Stimulated activated CD8-positive, alpha-beta memory T cell treated with anti-CD3 and anti-CD28 coated beads, Interleukin-7, amount 100 ng/mL, for 24 hours (primary cell): ENCODE results near the gene STOX2.

ENCODE experiments used
- DNase-seq: peaks from one replicate; pipeline ENCODE4 v3.0.0-alpha.2; 2020; ENCODE audit warnings: low read depth

The STOX2 gene

GRCh38 chr4:183897193-183897592 is 7.9 kb upstream of the STOX2 start:
- DNase-seq = no peak

DNA sequence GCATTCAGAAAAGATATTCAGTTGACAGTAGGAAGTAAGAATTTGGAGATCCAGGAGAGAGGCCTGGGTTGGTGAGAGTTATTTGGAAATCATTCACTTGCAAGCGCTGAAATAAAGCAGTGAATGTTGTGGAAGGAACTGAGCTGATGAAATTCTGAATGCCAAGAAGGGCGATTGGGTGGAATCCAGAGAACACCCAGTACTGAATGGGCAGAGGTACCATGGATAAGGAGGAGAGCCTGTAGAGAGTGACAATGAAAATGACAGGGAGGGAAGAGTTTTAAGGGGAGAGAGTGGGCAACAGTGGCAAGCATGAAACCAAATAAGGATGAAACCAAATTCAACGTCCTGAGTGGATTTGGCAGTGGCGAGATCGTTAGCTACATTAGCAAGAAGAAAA is 6.7 kb upstream of the STOX2 start:
- no peak for DNase-seq

- DNase-seq = no peak
These were observed 1.9 kb upstream of the STOX2 start for GRCh38 chr4:183903021-183903760.

DNA sequence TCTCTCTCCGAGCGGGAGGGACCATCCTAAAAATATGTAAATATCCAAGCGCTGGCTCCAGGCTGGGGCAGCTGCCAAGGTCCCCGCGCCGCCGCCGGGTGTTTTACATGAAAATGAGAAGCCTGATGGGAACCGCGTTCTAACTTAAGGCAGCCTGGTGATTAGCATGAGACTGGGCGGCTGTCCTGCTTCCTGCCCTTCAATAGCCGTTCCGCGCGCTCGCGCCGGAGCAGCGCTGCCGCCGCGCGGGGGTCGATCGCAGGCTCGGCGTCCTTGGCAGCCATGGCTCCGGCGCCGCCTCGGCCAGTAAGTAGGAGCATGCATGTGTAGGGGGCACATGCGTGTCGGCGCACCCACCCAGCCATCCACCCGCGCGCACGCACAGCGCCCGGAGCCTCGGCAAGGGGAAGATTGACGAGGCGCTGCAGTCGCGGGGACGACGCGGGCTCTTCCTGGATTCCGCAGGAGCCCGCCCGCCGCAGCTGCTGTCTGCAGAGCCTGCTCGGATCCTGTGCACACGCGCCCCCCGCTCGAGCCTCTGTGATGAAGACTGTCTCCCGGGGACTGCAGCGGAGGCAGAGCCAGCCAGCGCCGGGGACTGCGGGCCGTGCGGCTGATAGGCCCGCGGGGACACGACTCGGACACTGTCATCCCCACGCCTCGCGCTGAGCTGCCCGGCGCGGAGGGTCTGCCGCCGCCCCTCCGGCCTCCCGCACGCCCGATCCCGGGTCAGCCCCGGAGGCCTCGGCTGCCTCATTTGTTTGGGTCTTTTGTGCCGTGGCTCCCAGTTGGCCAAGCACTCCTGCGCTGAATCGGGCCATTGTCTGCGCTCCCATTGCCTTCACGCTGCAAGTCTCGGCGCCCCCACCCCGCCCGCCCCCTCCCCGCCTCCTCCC is 734 bp downstream of the STOX2 start:
- DNase-seq = no peak

DNA sequence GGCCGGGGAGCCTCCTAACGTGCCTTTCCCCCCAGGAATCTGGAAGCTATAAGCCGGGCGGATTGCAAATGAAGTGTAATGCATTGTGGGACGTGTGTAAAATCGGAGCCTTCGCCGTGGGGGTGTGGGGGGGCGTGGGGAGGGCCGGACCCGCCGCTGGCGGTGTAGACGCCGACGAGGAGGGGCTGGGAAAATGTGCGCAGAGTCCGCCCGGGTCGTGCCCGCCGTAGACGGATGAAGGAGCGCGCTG is 1.3 kb downstream of the STOX2 start:
- DNase-seq = no peak

DNA sequence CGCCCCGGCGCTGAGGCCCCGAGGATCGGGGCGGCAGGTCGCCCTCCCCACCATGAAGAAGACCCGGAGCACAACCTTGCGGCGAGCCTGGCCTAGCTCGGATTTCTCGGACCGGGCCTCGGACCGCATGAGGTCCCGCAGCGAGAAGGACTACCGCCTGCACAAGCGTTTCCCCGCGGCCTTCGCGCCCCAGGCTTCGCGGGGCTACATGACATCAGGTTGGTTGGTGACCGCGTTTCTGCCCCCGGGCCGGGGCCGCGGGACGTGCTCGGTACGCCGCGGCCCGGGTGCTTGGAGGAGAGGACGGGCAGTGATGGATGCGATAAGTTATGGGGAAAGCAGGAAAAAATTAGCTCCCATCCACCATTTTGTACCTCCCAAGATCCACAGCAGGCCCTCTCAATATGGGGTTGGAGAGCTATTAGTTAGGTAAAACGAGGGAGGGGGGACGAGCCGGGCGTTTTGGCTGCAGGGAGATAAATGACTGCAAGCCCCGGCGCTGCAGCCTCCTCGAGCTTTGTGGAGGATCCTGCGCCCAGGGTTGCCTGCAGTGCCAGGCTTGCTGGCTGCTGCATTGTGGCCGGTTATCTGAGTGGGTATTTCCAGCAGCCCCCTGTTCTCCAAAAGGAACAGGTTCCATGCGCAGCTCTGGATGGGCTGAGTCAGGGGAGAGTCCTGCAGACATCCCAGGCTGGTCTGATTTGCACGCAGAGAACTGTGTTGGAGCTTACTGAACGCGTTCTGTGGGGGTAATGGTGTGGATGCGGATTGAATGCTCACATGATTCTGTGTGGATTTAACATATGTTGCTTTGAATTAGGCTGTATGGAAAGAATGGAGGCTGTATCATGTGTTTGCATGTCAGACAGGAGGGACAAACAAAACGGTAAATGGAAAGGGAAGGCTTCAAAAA is 1.9 kb downstream of the STOX2 start:
- DNase-seq = no peak

GRCh38 chr4:183907871-183908683 is 3.0 kb downstream of the STOX2 start:
- no peak for DNase-seq

GRCh38 chr4:183909187-183909586 is 4.1 kb downstream of the STOX2 start:
- no peak for DNase-seq

- DNase-seq = no peak
These were observed 4.7 kb downstream of the STOX2 start for GRCh38 chr4:183909801-183910200.

DNA sequence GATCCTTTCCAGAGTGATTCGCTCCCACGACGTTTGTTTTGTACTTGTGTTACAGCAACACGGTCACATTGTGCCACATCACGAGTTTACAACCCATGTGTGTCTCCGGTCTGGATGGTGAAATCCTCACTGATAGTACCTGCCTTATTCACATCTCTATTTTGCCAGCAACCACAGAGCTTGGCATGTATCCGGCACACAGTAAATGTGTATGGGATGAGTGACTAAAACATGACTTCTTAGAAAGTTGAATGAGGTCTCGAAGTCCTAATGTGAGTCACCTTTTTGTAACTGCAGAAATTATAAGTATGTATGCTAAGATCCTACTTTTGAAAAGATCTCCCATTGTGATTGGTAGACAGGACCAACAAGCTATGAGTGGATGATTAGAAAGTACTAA is 7.5 kb downstream of the STOX2 start:
- DNase-seq = no peak

GRCh38 chr4:183915976-183916375 is 10.9 kb downstream of the STOX2 start:
- no peak for DNase-seq

- no peak for DNase-seq
These were observed 13.6 kb downstream of the STOX2 start for GRCh38 chr4:183918696-183919095.

DNA sequence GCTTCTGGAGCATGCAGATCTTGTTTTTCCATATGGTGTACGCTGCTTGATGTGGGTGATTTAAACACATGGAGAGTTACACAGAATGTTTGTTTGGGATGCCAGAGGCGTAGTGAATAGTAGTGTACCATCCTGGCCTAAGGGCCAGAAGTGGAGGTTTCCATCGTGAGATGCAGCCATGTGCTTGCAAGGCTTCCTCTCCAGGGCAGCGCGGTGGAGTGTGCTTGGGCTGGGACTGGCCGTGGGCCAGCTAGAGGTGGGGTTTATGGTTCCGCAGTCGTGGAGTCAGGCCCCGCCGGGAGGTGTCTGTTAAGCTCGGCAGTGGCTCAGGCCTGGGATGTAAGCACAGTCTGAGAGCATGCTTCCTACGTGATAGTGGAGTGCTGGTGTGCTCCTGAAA is 14.0 kb downstream of the STOX2 start:
- DNase-seq = no peak

DNA sequence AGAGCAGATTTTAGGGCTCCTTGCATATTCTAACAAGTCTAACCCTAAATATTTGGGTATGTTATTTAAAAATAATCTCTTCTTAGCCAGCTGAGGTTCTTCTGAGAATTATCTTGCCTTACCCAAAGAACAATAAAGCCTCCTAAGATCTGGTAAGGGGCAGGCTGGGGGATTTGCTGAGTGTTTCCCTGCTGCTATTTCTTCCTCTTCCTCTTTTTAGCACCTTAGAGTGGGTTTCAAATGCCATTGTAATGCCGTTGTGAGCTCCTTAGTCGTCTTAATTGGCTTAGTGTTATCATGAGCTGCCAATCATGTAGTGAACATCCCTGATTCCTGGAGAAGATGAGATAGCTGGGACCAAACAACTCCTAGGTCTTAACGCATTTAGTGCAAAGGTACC is 15.4 kb downstream of the STOX2 start:
- no peak for DNase-seq

- no peak for DNase-seq
These were observed 16.2 kb downstream of the STOX2 start for GRCh38 chr4:183921335-183921734.

- DNase-seq = no peak
These were observed 19.4 kb downstream of the STOX2 start for GRCh38 chr4:183924362-183925044.

GRCh38 chr4:183926950-183927349 is 21.8 kb downstream of the STOX2 start:
- no peak for DNase-seq

DNA sequence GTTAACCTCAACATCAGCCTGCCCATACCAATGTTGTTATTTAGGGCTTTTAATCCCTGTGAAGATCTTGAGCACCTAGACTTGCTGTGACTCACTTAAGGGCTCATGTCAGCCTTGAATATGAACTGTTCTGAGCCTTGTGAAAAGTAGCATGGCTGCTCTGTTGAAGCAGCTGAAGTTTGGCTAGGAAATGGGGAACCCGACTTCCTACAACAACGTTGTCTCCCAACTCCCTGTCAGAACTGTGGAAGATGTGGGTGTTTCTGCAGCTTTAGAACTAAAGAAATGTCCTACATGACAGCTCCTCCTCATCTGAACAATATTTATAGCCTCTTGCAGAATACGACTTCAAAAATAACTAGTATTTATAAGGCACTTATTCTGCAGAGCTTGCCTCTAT is 27.5 kb downstream of the STOX2 start:
- DNase-seq = no peak

DNA sequence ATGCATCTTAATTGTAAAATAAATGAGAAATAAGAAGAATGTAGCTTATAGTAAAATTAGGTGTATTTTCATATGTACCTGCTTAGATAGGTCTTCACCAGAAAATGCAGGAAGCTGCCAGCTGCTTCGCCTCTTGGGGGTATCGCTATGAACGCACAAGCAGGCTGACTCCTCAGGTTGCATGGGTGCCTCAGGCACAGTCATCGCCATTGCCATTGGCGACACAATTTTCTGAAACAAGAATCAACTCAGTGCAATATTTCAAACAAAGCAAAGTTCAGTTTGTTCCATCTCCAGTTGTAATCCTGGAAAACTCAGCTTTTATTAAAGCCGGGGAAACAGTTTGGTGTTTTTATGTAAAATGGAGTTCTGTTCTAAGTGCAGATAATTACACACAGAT is 29.7 kb downstream of the STOX2 start:
- DNase-seq = no peak

- no peak for DNase-seq
These were observed 30.4 kb downstream of the STOX2 start for GRCh38 chr4:183935355-183936005.

DNA sequence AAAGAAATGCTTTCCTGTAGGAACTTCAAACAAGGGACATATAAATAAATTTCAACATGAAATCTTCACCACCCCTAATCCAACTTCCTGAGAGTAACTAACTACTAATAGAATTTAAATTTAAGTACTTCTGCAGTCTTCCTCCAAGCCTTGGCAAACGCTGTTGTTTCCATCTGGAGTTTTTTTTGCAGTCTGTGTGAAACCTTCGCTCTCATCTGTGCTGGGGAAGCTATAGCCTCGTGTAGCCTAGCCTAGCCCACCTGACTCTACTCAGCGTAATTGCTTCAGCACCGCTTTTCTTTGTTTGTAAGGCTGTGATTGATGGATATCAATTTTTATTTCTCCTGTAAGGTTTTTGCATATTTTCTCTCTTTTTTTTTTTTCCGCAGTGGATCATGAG is 30.9 kb downstream of the STOX2 start:
- DNase-seq = no peak
